Inferior parietal cortex (tissue), 1 donor: Measurements from ENCODE around the gene NDUFS7.
"Not testable (repeated sequence)": the region's sequence is repeated elsewhere in the genome, so short reads cannot be mapped to it uniquely, and the experiment has no call there.

Experiments
- DNase-seq: peaks from one replicate; pipeline ENCODE4 v3.0.0-alpha.2; 2016; ENCODE audit errors: extremely low spot score

The NDUFS7 gene

DNA sequence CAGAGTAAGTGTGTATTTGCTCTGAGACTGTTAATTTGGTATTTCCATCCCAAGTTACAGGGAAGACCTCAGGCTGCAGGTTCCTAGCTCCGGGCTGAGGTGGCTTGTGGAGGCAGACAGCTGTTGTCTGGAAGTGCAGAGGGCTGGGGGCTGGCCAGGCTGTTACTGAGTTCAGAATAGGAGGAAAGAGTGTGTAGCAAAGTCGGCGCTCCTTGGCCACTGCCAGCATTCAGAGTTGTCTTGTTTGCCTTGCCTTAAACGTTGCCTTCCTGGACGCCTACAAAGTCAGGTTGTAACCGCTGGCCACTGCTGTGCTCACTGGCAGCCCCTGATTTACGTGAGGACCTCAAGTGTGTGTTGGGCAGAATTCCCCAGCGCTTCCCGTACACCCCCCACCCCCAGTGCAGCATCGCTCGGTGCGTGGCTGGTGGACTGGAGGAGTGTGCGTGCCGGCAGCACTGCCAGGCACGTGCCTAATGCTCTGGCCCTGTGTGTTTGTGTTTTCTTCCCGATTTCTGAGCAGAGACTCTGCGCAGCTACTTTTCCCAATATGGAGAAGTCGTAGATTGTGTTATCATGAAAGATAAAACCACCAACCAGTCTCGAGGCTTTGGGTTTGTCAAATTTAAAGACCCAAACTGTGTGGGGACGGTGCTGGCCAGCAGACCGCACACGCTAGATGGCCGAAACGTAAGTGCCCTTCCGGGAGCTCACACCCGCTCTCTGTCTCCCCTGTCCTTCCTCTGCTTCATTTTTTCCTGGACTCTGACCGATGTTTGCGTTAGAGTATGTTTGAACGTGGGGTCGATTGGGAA lies 34.2 kb downstream of the NDUFS7 start:
- no peak for DNase-seq

DNA sequence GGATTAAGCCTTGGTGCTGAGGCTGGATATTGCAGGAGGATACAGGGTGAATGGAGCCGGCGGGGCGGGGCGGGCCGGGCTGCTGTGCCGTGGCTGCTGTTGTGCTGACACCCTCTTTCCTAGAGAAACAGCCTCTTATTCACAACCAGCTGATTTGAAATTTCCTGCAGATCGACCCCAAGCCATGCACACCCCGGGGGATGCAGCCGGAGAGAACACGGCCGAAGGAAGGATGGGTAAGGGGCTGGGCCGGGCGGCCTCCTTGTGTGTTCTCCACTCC lies 34.7 kb downstream of the NDUFS7 start:
- no peak for DNase-seq

DNA sequence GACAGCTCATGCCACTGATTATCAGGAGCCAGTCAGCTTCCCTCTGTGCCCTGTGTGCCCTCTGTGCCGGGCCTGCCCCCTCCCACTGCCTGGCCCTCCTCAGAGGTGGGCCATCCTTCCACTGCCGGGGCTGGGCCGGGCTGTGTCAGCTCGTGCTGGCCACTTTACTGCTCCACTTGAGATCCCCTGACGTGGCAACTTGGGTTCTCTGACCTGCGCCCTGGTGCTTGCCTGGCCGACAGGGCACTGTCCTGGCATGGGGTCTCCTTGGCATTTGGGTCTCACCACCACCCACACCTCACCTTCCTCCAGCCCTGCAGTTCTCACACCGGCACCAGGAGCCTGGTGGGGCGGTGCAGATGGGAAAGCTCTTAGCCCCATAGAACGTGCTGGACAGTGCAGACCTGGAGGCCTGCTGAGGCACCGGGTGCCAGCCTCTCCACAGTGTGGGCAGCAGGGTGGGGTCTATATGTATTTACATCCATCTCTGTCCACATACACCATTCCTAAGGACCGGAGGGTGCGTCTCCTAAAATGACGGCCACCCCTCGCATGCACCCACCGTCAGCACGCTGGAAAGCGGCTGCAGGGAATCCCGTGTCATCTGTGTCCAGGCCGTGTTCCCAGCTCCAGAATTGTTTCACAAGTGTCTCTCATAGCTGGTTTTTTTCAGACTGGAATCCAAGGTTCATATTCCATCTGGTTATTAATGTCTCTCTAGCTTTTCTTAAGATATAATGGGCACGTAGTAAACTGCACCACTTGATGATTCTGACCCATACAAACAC lies 35.4 kb downstream of the NDUFS7 start:
- DNase-seq, result no peak

DNA sequence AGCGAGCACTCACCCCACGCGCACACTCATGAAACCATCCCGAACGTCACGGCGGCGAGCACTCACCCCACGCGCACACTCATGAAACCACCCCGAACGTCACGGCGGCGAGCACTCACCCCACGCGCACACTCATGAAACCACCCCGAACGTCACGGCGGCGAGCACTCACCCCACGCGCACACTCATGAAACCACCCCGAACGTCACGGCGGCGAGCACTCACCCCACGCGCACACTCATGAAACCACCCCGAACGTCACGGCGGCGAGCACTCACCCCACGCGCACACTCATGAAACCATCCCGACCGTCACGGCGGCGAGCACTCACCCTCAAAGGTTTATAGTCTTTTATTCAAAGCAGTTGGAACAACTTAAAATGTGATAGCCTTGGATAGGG lies 36.4 kb downstream of the NDUFS7 start:
- DNase-seq, result not testable (repeated sequence)

DNA sequence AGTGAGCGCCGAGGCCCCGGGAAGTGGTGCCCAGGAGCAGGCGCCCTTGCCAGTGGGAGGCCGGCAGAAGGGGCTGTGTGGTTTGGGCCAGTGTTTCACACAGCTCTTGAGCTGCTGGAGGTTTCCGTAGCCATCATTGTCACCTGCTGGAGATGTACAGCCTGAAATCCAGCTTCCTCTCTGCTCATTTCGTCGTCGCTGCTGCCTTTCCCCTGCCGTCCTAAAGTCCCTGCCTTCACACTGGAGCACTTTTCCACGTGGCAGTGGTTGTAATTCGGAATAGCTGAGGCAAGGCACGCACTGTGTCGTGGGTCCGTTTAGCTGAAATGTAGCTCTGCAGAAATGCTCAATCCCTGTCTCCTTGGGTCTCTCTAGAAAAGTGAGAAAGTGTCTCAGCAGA lies 36.9 kb downstream of the NDUFS7 start:
- no peak for DNase-seq

DNA sequence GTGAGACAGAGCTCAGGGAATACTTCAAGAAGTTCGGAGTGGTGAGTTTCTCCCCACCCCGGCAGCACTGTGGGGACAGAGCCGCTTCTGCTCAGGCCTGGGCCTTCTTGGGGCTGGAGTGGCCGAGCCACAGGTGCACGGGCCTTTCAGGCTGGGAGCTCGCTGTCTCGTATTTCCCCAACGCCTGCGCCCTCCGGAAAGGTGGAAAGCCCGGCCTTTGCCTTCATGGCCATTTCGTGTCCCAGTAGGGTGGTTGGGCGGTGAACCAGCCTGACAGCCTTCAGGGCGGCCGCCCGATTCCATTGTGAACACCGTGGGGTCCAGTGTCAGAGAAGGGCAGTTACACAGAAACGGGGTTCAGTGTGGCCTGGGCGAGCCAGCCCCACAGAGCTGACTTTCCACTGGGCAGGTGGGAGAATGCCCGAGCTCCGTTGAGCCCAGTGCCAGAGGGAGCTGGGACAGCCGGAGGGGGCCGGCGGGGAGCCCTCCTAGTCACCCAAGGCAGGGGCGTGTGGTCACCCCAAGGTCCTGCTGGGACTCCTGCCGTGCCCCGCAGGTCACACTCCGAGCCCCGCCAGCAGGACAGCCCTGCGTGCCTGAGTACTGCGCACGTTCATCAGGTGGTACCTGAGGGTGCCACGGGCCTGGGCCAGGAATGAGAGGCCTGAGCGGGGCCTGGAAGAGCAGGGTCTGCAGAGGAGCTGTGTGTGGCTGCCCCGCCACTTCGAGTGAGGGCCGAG lies 37.7 kb downstream of the NDUFS7 start:
- DNase-seq, result no peak

GRCh38 chr19:1421958-1422305 lies 38.2 kb downstream of the NDUFS7 start:
- no peak for DNase-seq

GRCh38 chr19:1422360-1422759 lies 38.7 kb downstream of the NDUFS7 start:
- no peak for DNase-seq

- DNase-seq, result no peak
Measured at GRCh38 chr19:1422943-1423342, 39.2 kb downstream of the NDUFS7 start.

DNA sequence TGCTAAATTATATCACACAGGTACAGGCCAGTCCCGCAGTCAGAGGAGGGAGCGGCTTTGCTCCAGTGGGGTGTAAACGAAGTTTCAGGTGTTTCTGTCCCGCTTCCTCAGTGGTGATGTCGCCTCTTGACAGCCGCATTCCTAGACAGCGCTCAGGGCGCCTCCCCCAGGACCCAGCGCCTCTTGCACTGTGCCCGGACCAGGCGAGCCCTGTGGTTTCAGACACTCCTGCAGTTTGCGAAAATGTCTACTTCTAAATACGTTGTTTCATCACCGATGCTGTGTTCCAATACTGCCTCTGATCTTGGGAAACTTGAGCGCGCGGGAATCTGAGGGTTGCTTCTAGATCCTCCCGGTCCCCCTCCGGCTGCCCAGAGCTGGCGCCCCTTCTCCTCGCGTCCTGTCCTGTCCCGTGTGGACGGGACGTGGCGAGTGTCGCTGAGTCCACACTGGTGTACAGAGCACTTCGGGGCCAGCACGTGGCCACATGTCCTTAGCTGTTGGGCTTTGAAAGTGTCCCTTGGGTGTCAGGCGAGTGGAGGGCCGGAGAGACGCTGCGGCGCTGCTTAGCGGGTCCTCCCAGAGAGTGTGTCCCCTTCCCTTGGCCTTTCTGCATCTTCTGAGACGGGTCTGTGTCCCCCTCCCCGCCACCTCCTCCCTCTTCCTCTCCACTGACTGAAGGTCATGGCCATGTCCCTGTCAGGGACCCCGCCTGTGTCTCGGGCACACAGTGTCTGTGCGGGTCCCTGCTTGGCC lies 39.9 kb downstream of the NDUFS7 start:
- no peak for DNase-seq

DNA sequence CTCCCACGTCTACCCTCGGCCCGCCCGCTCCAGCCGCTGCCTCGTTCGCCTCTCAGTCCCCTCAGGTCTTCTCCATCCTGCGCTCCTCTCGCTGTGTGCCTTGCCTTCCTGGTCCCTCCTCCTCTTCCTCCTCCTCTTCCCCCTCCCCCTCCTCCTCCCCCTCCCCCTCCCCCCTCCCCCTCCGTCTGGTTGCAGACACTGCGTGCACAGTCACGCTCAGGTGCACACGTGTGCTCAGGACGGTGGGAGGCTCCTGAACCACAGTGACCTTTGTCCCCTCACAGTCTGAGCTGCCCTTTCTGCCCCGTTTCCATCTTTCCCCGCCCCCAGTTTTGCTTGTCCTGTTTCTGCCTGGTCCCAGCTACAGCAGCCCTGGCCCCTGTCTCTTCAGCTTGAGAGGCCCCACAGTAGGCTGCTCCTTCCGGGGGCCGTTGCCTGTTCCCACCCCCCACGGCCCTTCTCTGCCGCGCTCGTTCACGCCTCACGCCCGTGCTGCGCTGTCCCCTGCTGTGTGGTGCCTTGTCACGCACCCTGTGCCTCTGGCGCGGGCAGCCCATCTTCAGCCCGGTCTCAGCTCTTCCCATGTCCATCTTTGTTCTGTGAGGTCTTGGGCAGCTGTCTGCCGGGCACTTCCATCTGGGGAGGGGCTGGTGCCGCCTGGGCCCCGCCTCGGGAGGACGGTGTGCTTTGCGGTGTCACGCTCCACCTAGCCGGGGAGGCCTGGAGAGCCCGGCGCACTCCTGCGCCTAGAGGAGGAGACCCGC lies 40.7 kb downstream of the NDUFS7 start:
- no peak for DNase-seq

DNA sequence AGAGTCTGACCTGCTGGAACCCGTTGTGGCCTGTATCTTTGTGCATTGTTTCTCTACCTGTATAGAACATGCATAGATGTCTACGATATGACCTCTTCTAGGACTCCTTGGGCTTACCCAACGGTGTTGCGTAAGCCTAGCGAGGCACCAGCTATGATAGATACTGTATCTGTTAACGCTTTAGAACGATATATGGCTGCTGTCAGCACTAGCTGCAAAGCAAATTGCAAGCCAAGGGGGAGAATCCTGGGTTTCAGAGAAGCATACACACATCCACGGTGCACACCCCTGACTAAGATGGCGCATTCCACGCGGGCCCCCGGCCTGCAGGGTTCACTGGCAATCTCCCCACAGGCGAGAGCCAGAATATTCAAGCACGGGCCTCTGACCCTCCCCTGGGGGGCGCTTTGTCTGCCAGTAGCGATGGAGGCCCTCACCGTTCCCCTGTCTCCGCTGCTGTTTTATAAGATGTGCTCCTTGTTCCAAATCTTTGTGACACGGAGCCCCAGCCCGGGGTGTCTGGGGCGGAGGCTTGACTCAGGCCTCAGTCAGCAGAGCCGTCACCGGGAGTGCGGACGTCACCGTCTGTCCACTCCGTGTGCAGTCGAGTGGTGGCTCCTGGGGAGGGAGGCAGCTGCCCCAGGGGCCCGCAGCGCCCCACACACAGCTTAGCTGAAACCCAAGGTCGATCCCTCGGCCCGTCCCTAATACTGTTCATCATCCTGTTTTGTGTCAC lies 41.6 kb downstream of the NDUFS7 start:
- DNase-seq, result no peak

DNA sequence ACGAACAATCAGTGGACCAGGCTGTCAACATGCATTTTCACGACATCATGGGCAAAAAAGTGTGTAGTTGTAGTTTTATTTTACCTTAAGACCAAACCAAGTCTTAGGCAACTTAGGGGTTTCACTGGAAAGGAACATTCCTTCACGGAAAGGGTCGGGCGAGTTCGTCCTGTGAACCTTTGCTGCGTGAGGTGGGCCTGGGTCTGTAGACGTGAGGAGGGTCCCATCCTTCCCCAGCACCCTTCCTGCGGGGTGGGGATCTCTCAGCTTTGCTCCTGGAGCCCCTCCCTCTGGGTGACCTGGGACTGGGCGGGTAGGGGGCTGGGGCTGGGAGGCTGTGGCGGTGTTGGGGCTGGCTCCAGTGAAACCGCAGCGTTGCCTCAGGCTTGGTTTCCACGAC lies 42.2 kb downstream of the NDUFS7 start:
- DNase-seq, result no peak

DNA sequence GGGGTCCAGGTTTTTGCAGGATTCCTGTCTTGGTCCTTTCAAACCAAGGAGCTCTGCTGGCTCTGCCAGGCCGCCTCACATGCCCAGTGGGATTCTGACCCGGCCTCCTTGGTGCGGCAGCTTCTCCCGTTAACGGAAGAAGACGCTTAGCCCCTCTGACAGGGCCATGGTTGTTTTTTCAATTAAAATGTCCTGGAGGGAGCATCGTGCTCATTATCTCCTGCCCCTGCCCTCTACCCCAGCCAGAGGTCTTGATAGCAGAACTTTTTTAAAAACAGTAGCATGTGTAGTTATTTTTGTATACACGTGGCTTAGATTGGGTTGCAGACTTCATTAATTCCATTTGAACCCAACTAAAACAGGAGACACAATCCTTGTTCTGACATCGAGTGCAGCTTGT lies 43.0 kb downstream of the NDUFS7 start:
- DNase-seq, result no peak

- no peak for DNase-seq
Measured at GRCh38 chr19:1427221-1427920, 43.7 kb downstream of the NDUFS7 start.

- DNase-seq, result no peak
Measured at GRCh38 chr19:1428738-1429391, 45.2 kb downstream of the NDUFS7 start.

DNA sequence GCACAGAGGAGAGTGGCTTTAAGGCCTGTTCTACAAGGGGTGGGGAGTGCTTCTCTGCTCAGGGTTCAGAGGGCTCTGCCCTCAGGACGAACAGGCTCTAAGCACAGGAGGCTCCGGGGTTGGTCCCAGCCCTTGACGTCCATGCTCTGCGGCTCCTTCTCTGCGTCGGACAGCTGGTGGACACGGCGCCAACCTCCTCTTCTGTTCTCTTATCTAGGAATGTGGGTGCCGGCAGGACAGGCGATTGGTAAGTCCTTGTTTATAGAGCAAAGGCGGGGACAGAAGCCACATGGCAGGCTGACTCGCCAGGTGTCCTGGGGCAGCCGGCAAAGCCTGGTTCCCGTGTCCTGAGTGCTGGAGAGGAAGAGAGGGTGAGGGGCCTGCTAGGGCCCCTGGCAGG lies 46.0 kb downstream of the NDUFS7 start:
- no peak for DNase-seq

- no peak for DNase-seq
Measured at GRCh38 chr19:1430246-1430645, 46.5 kb downstream of the NDUFS7 start.

- DNase-seq, result no peak
Measured at GRCh38 chr19:1431759-1432506, 48.2 kb downstream of the NDUFS7 start.
